Coronary artery (tissue), 2 donors: Measurements from ENCODE around the gene EEF1G.

ENCODE experiments used
- DNase-seq: peaks from one replicate; pipeline ENCODE4 v3.0.0-alpha.2; 2017; ENCODE audit warnings: low spot score
- H3K27ac ChIP-seq, 2 donors: fragments of 200-600 bp; sonication (generic); one replicate each; pipeline ENCODE4 v1.5.1; 2016 to 2019
- H3K4me3 ChIP-seq: fragments of 200-600 bp; sonication (generic); 2 replicates; pipeline ENCODE4 v1.5.1; 2016; ENCODE audit warnings: mild to moderate bottlenecking, moderate library complexity
- TF ChIP-seq, protein P1 (sequence below): fragments of 200-600 bp; sonication (generic); IDR thresholded peaks from one replicate; pipeline ENCODE4 v1.5.1; 2019; ENCODE audit warnings: antibody characterized with exemption

EEF1G gene

DNA sequence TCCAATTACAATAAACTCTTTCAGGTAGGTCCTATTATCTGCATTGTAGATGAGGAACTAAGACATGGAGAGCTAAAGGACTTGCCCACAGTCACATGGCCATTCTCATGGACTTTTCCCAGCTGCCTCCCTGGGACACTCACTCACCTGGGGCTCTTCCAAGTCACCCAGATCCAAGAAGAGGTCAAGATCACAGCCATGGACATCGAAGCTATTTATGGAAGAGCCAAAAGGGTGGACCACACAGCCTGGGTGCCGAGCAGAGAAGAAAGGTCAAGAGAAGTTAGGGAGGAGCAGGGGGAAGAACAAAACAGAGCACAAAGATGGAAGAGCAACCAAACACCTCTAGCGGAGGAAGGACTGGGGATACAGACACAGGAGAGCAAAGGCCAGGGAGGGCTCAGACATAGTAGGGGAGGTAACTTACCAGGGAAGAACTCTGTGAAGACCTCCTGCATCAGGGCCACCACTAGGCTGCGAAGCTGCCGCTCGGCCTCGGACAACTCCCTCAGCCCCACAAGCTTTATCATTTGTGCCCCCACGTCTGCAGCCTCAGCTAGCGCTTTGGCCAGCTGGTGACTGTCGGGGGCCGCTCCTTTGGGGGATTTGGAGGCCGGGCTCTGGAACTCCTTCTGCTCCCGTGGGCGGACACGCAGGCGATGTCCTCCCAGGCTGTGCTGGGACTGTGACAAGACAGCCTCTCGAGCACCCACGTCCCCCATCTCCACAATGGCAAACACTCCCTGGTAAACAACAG, 7.4 kb upstream of the EEF1G start:
- TF ChIP-seq, protein P1, sequence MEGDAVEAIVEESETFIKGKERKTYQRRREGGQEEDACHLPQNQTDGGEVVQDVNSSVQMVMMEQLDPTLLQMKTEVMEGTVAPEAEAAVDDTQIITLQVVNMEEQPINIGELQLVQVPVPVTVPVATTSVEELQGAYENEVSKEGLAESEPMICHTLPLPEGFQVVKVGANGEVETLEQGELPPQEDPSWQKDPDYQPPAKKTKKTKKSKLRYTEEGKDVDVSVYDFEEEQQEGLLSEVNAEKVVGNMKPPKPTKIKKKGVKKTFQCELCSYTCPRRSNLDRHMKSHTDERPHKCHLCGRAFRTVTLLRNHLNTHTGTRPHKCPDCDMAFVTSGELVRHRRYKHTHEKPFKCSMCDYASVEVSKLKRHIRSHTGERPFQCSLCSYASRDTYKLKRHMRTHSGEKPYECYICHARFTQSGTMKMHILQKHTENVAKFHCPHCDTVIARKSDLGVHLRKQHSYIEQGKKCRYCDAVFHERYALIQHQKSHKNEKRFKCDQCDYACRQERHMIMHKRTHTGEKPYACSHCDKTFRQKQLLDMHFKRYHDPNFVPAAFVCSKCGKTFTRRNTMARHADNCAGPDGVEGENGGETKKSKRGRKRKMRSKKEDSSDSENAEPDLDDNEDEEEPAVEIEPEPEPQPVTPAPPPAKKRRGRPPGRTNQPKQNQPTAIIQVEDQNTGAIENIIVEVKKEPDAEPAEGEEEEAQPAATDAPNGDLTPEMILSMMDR = no peak
- Histone ChIP-seq H3K27ac (no peak overlapping the region), H3K4me3 (no peak overlapping the region)
- DNase-seq = no peak

DNA sequence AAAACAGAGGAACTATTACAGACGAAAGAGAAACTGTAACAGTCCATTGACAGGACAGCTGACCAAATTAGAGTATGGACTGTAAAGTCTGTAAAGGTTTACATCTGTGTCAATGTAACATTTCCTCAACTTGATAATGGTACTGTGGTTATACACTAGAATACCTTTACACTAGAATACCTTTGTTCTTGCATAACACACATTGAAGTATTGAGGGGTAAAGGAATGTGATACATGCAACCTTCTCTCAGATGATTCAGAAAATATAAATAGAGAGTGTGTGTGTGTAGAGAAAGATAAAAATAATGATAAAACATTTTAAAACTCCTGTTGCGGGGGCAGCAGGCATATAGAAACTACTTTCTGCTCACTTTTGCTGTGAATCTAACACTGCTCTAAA, 5.6 kb upstream of the EEF1G start:
- DNase-seq = no peak
- Histone ChIP-seq H3K4me3 (no peak overlapping the region), H3K27ac (no peak overlapping the region)
- TF ChIP-seq, protein P1 = no peak

DNA sequence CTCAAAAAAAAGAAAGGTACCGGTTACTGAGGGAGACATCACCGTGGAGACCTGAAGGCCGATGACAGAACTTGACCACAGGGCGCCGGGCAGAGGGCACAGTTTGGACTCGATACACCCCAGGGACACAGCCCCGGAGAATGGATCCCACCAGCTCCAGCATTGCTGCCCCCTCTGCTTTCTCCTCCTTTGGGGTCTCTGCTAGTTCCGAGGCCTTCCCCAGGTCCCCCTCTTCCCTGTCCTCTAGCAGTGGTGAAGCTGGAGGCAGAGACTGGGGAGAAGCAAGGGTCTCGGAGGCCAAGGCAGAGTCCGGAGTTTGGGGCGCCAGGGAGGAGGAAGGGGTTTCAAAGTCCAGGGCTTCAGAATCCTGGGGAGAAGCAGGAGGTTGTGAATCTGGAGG, 4.8 kb upstream of the EEF1G start:
- Histone ChIP-seq H3K4me3 (no peak overlapping the region), H3K27ac (peak overlapping the region in 1 of 2 donors; percentile 2)
- no peak for DNase-seq
- TF ChIP-seq, protein P1 = no peak

DNA sequence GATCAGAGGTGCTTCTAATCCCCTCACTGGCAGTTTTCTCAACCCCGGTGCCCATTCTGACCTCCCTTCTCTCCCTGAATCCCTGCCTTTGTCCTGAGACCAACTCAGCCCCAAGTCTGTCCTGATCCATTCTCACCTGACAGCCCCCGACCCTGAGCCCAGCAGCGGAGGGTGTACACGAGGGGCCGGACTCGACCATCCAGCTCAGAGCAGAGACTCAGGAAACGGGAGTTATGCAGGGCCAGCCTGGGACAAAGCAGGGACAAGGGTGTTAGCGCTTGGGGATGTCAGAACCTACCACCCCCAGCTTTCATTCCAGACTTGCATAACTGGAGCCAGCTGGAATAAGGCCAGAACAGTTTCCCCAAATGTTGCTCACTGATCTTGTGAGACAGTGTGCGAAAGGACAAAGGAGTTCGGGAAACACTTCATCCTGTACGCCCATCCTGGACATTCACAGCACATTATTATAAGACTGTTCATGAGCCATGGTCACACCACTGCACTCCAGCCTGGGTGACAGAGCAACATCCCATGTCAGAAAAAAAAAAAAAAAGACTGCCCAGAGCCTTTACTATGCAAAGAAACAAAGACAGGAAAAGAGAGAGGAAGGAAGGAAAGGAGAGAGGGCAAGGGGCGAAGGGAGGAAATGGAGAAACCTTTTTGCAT, 3.5 kb upstream of the EEF1G start:
- no peak for DNase-seq
- Histone ChIP-seq H3K4me3 (no peak overlapping the region), H3K27ac (peak overlapping the region in 1 of 2 donors; percentile 91)
- TF ChIP-seq, protein P1 = no peak

DNA sequence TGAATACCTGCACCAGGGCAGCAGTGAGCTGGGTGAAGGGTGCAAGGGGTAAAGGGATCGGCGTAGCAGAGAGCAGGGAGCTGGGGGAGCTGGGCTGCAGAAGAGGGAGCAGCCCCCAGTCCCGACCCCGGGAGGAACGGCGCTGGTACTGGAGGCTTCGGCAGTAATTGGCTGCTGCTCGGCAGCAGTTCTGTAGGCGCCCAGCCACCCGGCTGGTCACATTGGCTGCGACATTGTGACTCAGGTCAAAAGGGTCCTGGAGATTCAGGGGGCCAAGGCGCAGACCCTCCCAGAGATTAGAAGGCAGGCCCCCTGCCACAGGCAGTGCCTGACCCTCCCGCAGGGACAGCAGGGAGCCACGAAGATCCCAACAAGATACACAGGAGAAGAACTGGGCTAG, 2.1 kb upstream of the EEF1G start:
- peak overlapping the region in 1 of 2 donors; percentile 91 for H3K27ac ChIP-seq
- TF ChIP-seq, protein P1 = no peak
- peak overlapping the region; percentile 80 for H3K4me3 ChIP-seq
- DNase-seq = no peak

DNA sequence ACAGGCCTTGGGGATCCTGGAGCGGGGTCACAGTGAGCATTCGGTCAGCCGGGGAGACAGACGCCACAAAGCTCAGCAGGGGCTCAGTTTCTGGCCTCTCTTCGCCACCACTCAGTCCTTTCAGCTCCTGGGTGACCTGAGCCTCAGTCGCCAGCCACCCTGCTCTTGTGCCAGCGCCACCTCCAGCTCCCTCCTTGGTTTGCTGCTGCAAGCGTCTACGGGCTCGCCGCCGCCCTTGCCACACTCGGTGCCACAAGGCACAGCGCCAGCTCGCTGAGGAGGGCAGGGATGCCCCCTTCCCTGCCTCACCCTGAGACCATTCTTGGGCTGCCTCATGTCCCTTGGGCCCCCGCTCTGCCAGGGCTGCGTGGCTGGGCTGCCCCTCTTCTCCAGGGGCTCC, 1.5 kb upstream of the EEF1G start:
- no peak for DNase-seq
- Histone ChIP-seq H3K27ac (peak overlapping the region; percentile 83 to 91), H3K4me3 (peak overlapping the region; percentile 80)
- TF ChIP-seq, protein P1 = no peak
